ENCODE results near the gene DNHD1.
A peak's percentile ranks its signal among the peaks of the same experiment; 100 is the strongest.

Gene DNHD1

DNA sequence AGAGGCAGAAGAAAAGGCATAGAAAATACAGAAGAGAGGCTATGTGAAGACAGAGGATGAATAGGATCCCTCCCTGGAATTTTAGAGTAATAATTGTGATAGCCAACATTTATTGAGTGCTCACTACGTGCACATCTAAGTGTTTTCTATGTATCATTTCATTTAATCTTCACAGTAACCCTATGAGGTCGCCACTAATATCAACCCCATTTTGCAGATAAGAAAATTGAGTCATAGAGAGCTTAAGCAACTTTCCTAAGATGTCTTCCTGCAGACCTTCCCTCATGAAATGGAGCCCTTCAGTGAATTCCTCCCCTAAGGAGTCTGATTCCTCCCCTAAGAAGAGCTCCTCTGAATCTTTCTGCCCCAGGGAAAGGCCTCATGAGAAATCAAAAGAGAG lies 68.2 kb downstream of the DNHD1 start:
- no peak for DNase-seq

- no peak for DNase-seq
These were observed 69.1 kb downstream of the DNHD1 start for GRCh38 chr11:6565988-6566703.

DNA sequence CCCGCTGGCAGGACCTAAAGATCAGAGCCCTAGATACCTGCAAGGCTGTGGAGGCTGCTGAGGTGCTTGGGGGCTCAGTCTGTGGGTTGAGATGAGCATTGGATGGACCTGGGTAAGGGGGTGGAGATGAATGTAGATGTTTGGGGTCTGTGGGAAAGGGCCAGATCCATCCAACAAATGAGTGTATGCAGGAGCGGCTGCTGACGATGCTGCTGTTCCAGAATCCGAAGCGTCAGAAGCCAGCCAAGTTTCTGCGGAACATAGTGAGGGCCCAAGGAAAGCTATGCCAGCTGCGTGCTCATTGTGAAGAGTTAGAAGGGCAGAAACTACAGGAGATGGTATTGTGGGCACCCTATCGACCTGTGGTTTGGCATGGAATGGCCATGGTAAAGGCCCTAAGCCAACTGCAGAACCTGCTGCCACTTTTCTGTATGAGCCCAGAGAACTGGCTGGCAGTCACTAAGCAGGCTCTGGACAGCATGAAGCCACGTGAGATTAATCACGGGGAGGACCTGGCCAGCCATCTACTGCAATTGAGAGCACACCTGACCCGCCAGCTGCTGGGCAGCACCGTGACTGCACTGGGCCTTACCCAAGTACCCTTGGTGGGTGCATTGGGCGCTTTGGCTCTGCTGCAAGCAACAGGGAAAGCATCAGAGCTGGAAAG lies 69.8 kb downstream of the DNHD1 start:
- DNase-seq, result no peak

DNA sequence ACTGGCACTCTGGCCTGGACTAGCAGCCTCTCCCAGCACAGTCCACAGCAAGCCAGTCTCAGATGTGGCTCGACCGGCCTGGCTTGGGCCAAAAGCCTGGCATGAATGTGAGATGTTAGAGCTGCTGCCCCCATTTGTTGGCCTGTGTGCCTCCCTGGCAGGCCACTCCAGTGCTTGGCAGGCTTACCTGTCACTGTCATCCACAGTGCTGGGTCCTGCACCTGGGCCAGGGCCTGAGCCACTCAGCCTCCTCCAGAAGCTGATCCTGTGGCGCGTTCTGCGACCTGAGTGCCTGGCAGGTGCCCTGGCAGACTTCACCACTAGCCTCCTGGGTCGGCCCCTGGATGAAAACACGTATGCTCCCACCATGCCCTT lies 70.3 kb downstream of the DNHD1 start:
- DNase-seq, result no peak

DNA sequence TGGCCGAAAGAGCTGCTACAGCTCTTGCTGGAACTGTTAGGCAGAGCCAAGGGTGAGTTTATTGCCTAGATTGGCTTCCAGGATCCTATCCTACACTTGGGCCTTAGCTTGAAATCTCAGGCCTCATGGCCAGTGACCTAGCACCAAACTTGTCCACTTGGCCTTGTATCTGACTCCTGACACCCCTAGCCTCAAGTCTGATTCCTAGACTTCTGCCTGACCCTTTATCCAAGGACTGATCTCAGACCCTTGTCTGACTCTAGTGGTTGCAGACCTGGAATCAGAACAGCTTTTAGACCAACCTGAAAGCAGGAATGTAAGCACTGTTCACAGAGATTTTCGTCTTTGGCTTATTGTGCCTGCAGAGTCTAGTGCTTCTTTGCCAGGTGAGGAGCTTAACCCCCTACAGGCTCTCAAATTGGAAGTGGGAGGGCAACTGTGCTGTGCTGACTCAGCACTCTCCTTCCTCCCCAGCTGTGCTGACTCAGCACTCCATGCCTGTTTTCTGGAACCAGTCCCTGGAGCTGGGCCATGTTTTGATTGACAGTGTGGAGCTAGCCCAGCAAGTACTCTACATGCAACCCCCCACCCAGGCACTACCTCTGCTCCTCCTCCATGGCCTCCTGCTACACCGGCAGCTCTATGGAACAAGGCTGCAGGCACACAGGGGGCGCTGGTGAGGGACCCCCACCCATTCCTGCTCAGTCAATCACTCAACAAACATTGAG lies 71.3 kb downstream of the DNHD1 start:
- DNase-seq, result peak; percentile 67

DNA sequence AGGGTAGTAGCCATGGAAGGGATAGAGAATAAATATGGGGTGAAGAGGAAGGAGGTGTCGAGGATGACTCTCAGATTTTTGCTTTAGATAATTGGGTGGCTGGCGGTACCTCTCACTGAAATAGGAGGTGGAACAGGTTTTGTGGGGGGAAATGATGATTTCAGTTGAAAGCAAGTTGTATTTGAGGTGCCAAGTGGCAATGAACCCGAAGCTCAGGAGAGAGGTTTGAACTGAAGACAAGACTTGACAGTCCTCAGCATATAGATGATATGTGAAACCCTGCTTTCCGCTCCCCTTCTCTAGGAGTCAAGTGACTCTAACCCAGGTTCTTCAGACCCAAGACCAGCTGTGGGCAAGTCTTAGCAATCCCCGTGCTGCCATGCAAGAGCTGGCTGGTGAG lies 72.6 kb downstream of the DNHD1 start:
- DNase-seq, result no peak

- no peak for DNase-seq
These were observed 73.8 kb downstream of the DNHD1 start for GRCh38 chr11:6570691-6571427.

DNA sequence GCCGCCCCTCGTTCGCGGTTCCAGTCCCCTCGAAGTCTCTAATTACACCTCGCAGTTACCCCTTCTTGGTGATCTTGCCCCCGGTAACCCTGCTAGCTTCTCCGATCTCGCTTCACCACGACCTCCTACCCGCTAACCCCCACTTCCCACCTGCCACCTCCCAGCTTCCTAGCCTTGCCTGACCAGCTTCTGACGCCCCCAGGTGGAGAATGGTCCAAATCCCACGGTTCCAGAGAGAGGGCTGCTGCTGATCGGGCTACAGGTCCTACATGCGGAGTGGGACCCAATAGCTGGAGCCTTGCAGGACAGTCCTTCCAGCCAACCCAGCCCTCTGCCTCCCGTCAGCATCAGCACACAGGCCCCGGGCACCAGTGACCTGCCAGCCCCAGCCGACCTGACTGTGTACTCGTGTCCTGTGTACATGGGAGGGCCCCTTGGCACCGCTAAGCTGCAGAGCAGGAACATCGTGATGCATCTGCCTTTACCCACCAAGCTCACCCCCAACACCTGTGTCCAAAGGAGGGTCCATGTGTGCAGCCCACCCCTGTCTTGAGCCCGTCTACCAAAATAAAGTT lies 74.4 kb downstream of the DNHD1 start:
- DNase-seq, result no peak

DNA sequence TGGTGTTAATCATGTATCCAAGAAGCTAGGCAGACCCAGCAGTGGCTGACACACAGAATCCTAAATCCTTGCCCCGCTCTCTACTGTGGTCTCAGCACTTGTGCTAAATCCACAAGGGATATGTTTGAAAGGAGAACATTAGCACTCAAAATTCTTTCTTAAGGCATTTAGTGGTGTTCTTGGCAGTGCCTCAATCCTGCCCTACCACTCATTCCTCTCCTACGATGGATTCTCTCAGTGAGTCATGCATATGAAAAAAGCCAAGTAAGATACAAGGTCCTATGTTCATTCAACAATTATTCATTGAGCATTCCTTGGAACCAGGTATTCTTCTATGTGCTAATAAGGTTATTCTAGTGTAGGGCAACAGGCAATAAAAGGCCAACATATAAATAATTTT lies 75.1 kb downstream of the DNHD1 start:
- no peak for DNase-seq

- no peak for DNase-seq
These were observed 78.0 kb downstream of the DNHD1 start for GRCh38 chr11:6574816-6575715.

GRCh38 chr11:6576471-6577373 lies 79.6 kb downstream of the DNHD1 start:
- peak; percentile 65 for DNase-seq

DNA sequence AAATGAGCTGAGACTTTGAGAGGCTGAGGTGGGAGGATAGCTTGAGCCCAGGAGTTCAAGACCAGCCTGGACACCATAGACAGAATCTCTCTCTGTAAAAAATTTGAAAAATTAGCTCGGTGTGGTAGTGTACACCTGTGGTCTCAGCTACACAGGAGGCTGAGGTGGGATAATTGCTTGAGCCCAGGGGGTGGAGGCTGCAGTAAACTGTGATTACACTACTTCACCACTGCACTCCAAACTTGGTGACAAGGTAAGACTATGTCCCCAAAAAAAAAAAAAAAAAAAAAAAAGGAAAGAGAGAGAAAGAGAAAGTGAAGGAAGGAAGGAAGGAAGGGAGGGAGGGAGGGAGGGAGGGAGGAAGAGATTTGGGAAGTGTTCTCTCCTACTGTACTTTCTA lies 81.1 kb downstream of the DNHD1 start:
- no peak for DNase-seq

DNA sequence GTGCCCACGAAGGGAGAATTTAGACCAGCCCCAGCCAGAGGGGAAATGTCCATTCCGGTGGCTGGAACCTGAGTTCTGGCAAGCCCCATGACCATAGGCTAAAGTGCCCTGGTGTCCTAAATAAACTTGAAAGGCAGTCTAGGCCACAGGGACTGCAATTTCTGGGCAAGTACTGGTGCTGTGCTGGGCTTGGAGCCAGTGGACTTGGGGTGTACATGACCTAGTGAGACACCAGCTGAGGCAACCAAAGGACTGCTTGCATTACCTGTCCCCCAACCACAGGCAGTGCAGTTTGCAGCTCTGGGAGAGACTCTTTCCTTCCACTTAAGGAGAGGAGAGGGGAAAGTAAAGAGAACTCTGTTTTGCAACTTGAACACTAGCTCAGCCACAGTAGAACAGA lies 82.6 kb downstream of the DNHD1 start:
- DNase-seq, result no peak

DNA sequence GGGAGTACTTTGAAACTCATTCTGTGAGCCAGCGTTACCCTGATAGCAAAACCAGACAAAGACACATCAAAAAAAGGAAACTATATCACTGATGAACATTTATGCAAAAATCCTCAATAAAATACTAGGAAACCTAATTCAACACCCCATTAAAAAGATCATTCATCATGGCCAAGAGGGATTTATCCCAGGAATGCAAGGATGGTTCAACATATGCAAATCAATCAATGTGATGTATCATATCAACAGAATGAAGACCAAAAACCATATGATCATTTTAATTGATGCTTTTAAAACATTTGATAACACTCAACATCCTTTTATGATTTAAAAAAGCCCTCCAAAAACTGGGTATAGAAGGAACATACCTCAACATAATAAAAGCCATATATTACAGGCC lies 86.5 kb downstream of the DNHD1 start:
- DNase-seq, result no peak

- no peak for DNase-seq
These were observed 87.4 kb downstream of the DNHD1 start for GRCh38 chr11:6584528-6584927.

DNA sequence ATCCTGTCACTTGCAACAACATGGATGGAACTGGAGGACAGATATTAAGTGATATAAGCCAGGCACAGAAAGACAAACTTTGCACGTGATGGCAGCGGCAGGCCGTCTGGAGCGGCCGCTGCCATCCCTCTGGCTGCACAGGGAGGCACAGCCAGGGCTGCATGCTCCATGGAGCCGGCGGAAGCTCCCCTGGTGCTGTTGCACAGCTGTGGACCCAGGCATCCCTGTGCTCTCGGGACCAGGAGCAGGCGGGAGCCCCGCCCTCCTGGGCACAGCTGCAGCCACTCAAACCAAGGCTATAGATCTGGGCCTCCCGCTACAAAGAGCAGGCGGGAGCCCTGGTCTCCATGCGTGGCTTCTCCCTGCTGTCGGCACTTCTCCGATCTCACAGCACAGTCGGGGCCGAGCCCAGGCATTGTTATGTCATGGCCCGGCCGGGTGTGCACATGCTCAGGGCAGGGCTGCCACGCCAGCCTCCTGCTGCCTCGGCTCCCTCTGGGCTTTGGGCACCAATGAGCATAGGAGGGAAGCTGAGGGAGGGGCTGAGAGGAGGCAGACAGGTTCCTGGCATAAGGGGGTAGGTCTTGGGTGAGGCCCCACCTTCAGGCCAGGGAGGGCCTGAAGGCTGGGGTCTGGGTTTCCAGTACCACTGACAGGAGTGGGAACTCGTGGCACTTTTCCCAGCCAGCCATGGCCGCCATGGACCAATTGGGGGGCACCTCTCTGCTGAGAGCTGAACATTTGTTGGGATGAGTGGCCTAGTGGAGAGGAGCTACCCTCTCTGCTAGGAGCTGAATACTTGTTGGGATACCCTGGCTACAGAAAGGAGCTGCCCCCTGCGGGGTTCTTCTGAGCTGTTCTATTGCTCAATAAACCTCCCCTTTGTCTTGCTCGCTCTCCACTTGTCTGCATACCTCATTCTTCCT lies 89.6 kb downstream of the DNHD1 start:
- DNase-seq, result no peak

GRCh38 chr11:6587360-6587953 lies 90.4 kb downstream of the DNHD1 start:
- no peak for DNase-seq

- DNase-seq, result no peak
These were observed 90.9 kb downstream of the DNHD1 start for GRCh38 chr11:6588018-6588417.

DNA sequence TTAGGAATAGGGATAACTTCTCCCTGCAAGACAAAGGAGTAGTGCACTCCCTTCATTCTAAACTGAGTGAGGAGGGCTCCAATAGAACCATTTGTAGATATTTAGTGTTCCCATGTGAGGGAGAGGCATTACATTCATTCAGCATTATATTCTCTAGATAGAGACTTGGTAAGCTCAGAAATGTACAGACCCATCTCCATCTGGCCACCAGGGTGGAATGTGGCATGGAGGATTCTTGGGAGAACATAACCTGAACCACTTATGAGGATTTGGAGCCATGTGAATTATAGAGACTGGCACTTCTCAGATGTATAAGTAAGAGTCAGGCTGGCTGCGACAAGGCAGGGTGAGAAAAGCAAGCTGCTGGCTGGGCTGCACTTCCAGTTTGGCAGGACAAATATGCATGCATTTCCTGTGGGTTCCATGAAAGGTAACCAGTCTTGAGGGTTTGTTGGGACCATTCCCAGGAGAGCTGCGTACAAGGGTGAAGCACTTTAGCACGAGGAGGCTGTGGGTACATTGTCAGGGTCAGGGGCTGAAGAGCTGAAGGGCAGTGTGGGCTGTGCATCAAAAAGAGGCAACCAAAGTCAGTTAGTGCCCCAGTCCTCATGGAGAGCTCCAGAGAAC lies 97.2 kb downstream of the DNHD1 start:
- no peak for DNase-seq
